IMR-90 (cell line): ENCODE data around the gene APC2. TPM values are rescaled to one million over a fixed set of nuclear protein-coding genes. Genes with fewer than 3 reads are reported as not detected.

Experiments used
- ATAC-seq: fragments of 200-7000 bp; cut with Tn5 transposase; 2 replicates; pipeline ENCODE4 v1.9.1; 2020; ENCODE audit warnings: low read depth, mild to moderate bottlenecking, moderate library complexity
- BruUV-seq: library from RNA; stranded (reverse); fragments of 400-500 nt; replicated peaks from 2 replicates; lab custom pipeline; 2021; lab: Mats Ljungman, UMichigan
- CTCF ChIA-PET: fragments of 300-600 bp; formaldehyde crosslinking; extraction: SDS; loops from one replicate; lab custom pipeline; 2021; ENCODE audit warnings: antibody characterized with exemption; lab: Yijun Ruan, JAX
- POLR2A ChIA-PET: fragments of 300-600 bp; sonication (Branson Sonifier 250); formaldehyde crosslinking; loops from one replicate; lab custom pipeline; 2022; ENCODE audit warnings: antibody characterized with exemption; ENCODE audit not compliant: unreplicated experiment; lab: Charles Lee
- DNase-seq: peaks from one replicate; pipeline ENCODE4 v3.0.0; 2013
- H2AFZ ChIP-seq: replicated peaks from 2 replicates; pipeline ENCODE3; 2013; ENCODE audit warnings: low read length, mild to moderate bottlenecking; ENCODE audit not compliant: poor library complexity
- H2AK5ac ChIP-seq: 2 replicates; pipeline ENCODE4 v1.6.1; 2013; ENCODE audit warnings: low read depth, low read length, inconsistent platforms
- H2AK9ac ChIP-seq: replicated peaks from 2 replicates; pipeline ENCODE3; 2013; ENCODE audit warnings: mild to moderate bottlenecking, low read depth, low read length, moderate library complexity; ENCODE audit not compliant: poor library complexity
- H2BK120ac ChIP-seq: 2 replicates; pipeline ENCODE4 v1.6.1; 2013; ENCODE audit warnings: low read depth, low read length, inconsistent platforms
- H2BK15ac ChIP-seq: 3 replicates; pipeline ENCODE4 v1.6.1; 2013; ENCODE audit warnings: low read depth, low read length, inconsistent platforms
- H2BK20ac ChIP-seq: 2 replicates; pipeline ENCODE4 v1.6.1; 2013; ENCODE audit warnings: low read depth, mild to moderate bottlenecking, inconsistent platforms, low read length, moderate library complexity
- H2BK5ac ChIP-seq: 2 replicates; pipeline ENCODE4 v1.6.1; 2013; ENCODE audit warnings: mild to moderate bottlenecking, low read depth, low read length, inconsistent platforms; ENCODE audit not compliant: poor library complexity, severe bottlenecking
- H3K14ac ChIP-seq: replicated peaks from 2 replicates; pipeline ENCODE4 v1.6.1; 2013; ENCODE audit warnings: low read depth, low read length, inconsistent platforms
- H3K18ac ChIP-seq: 2 replicates; pipeline ENCODE4 v1.6.1; 2013; ENCODE audit warnings: low read depth, low read length, control low read depth
- H3K23ac ChIP-seq: 2 replicates; pipeline ENCODE4 v1.6.1; 2013; ENCODE audit warnings: low read depth, low read length, inconsistent platforms
- H3K27ac ChIP-seq: 2 replicates; pipeline ENCODE4 v1.5.1; 2013; ENCODE audit warnings: mild to moderate bottlenecking, control low read depth, low read length; ENCODE audit not compliant: insufficient read depth
- H3K27me3 ChIP-seq: 2 replicates; pipeline ENCODE4 v1.6.1; 2013; ENCODE audit warnings: low read length; ENCODE audit not compliant: control insufficient read depth, insufficient read depth
- H3K36me3 ChIP-seq: 2 replicates; pipeline ENCODE4 v1.6.1; 2013; ENCODE audit warnings: low read length, mixed read lengths; ENCODE audit not compliant: control insufficient read depth, insufficient read depth
- H3K4ac ChIP-seq: 2 replicates; pipeline ENCODE4 v1.6.1; 2013; ENCODE audit warnings: low read depth, low read length, inconsistent platforms
- H3K4me1 ChIP-seq: 2 replicates; pipeline ENCODE4 v1.6.1; 2013; ENCODE audit warnings: low read length, mixed read lengths; ENCODE audit not compliant: control insufficient read depth, insufficient read depth
- H3K4me2 ChIP-seq: 2 replicates; pipeline ENCODE4 v1.6.1; 2013; ENCODE audit warnings: low read depth, mild to moderate bottlenecking, control low read depth, low read length, moderate library complexity
- H3K4me3 ChIP-seq: 2 replicates; pipeline ENCODE4 v1.5.1; 2013; ENCODE audit warnings: low read depth, mild to moderate bottlenecking, control low read depth, low read length, moderate library complexity; ENCODE audit not compliant: insufficient read depth
- H3K56ac ChIP-seq: 2 replicates; pipeline ENCODE4 v1.6.1; 2013; ENCODE audit warnings: low read length, inconsistent platforms; ENCODE audit not compliant: insufficient read depth; ENCODE audit errors: extremely low read depth
- H3K79me1 ChIP-seq, 2 experiments: 2 replicates each; pipeline ENCODE4 v1.6.1; 2013; ENCODE audit warnings: low read length in 2 of 2, inconsistent platforms in 1 of 2, low read depth in 1 of 2
- H3K9ac ChIP-seq: 2 replicates; pipeline ENCODE4 v1.6.1; 2013; ENCODE audit warnings: low read depth, low read length, control low read depth
- H3K9me1 ChIP-seq: 2 replicates; pipeline ENCODE4 v1.6.1; 2013; ENCODE audit warnings: low read length, inconsistent platforms; ENCODE audit not compliant: insufficient read depth
- H3K9me3 ChIP-seq: 2 replicates; pipeline ENCODE4 v1.6.1; 2013; ENCODE audit warnings: low read length; ENCODE audit not compliant: control insufficient read depth, insufficient read depth
- H4K20me1 ChIP-seq: 2 replicates; pipeline ENCODE4 v1.6.1; 2013; ENCODE audit warnings: low read length, inconsistent platforms; ENCODE audit not compliant: insufficient read depth
- H4K5ac ChIP-seq: 2 replicates; pipeline ENCODE4 v1.6.1; 2013; ENCODE audit warnings: mild to moderate bottlenecking, low read depth, low read length, control low read depth
- H4K8ac ChIP-seq, 2 experiments: 2 replicates each; pipeline ENCODE4 v1.6.1; 2013; ENCODE audit warnings: low read depth in 2 of 2, low read length in 2 of 2, control low read depth in 1 of 2, inconsistent platforms in 1 of 2
- H4K91ac ChIP-seq: 2 replicates; pipeline ENCODE4 v1.6.1; 2013; ENCODE audit warnings: low read depth, low read length, inconsistent platforms; ENCODE audit not compliant: insufficient read depth
- BHLHE40 ChIP-seq: fragments of 150-350 bp; IDR thresholded peaks from 2 replicates; pipeline ENCODE4 v1.6.1; 2016; ENCODE audit warnings: mild to moderate bottlenecking, low read depth, low read length
- CEBPB ChIP-seq: IDR thresholded peaks from 2 replicates; pipeline ENCODE4 v1.6.1; 2012; ENCODE audit warnings: low read depth, low read length, improper control_type of control experiment
- CTCF ChIP-seq: conservative IDR thresholded peaks from 2 replicates; pipeline ENCODE4 v1.5.1; 2012; ENCODE audit warnings: mild to moderate bottlenecking, low read depth, low read length, improper control_type of control experiment
- NFE2L2 ChIP-seq: fragments of 150-350 bp; IDR thresholded peaks from 2 replicates; pipeline ENCODE4 v1.6.1; 2016; ENCODE audit warnings: low read depth, mild to moderate bottlenecking, low read length
- RAD21 ChIP-seq: IDR thresholded peaks from 2 replicates; pipeline ENCODE4 v1.6.1; 2012; ENCODE audit warnings: low read length, improper control_type of control experiment
- RCOR1 ChIP-seq: IDR thresholded peaks from 2 replicates; pipeline ENCODE4 v1.6.1; 2012; ENCODE audit warnings: mild to moderate bottlenecking, low read length, improper control_type of control experiment; ENCODE audit not compliant: insufficient replicate concordance
- RFX5 ChIP-seq: IDR thresholded peaks from 2 replicates; pipeline ENCODE4 v1.8.0; 2012; ENCODE audit warnings: low read depth, mild to moderate bottlenecking, low read length, moderate library complexity
- USF2 ChIP-seq: fragments of 150-350 bp; IDR thresholded peaks from 2 replicates; pipeline ENCODE4 v1.6.1; 2017; ENCODE audit warnings: mild to moderate bottlenecking, antibody characterized with exemption, low read length, low read depth
- WGBS, 2 experiments: methylation state at CpG; one replicate each; pipeline versions ENCODE4 v1.1.5 to v1.1.7; 2013; ENCODE audit warnings: missing lambda C conversion rate in 2 of 2; ENCODE audit not compliant: insufficient read length in 1 of 2; ENCODE audit errors: extremely low coverage in 2 of 2; 5-methylcytosine and 5-hydroxymethylcytosine counted together
- dilution Hi-C: fragments of 300-500 bp; cut with HindIII; formaldehyde crosslinking; loops from one replicate; pipeline ENCODE4 v1.14.3; 2018; ENCODE audit warnings: low sequenced_read_pairs; ENCODE audit not compliant: unreplicated experiment
- in situ Hi-C: fragments of 300-500 bp; cut with MboI; formaldehyde crosslinking; loops from 3 replicates; pipeline ENCODE4 v1.14.3; 2019; ENCODE audit warnings: low sequenced_read_pairs, inconsistent platforms, mixed read lengths
- intact Hi-C: fragments of 100-400 bp; cut with micrococcal nuclease; formaldehyde crosslinking; loops from 2 replicates; pipeline ENCODE4 v1.10.0; 2022
- polyA plus RNA-seq, 3 experiments: library from polyadenylated mRNA; depleted of rRNA; stranded (reverse); fragments of >200 nt; gene quantifications; 2 replicates each; pipeline ENCODE4 v1.2.3, GENCODE V29; 2012; ENCODE audit warnings: low replicate concordance in 1 of 3
- total RNA-seq: library from RNA; depleted of rRNA; stranded (reverse); fragments of >200 nt; gene quantifications from 2 replicates; pipeline ENCODE4 v1.2.3, GENCODE V29; 2012

APC2 gene
- total and polyA plus RNA-seq, 2 of the 4 experiments (the other 2 are of a cell fraction) = 0.36 to 0.41 TPM

- no peak for TF ChIP-seq RAD21
Observed at GRCh38 chr19:1509602-1510441, 59.9 kb downstream of the APC2 start (continued).

- Histone ChIP-seq H3K18ac (no peak overlapping the region), H2BK120ac (no peak overlapping the region), H3K14ac (no peak overlapping the region), H2BK5ac (no peak overlapping the region), H3K9me1 (no peaks in the 10 kb centered on the region; the same call in 1 of the 2 replicates), H3K27me3 (no peaks in the 10 kb centered on the region), H2AFZ (no peak overlapping the region), H3K36me3 (peaks cover 11% of the 10 kb centered on the region; the same call in 1 of the 2 replicates), H2AK9ac (no peak overlapping the region), H3K23ac (no peak overlapping the region), H4K91ac (no peak overlapping the region), H3K27ac (no peak overlapping the region), H2BK20ac (no peak overlapping the region), H4K8ac (no peak overlapping the region), H3K4ac (no peak overlapping the region), H3K4me2 (no peak overlapping the region), H3K4me3 (no peak overlapping the region), H3K4me1 (peaks cover 6% of the 10 kb centered on the region), H3K9me3 (no peaks in the 10 kb centered on the region), H2BK15ac (no peak overlapping the region), H4K5ac (no peak overlapping the region), H3K79me1 (peaks cover 4 to 15% of the 10 kb centered on the region in 2 experiments; a peak in 1 of 4 replicates), H4K20me1 (peaks cover 6% of the 10 kb centered on the region; the same call in 1 of the 2 replicates), H3K9ac (no peak overlapping the region), H3K56ac (no peak overlapping the region), H2AK5ac (peak overlapping the region; percentile 43; the same call in 1 of the 2 replicates)
- no TSS peak for BruUV-seq
- in situ Hi-C loops = no loop called here
- WGBS, 2 experiments = 42% methylated on average over 9 of the region's 25 CpGs; no CpG with 5 or more reads in 1 of the 2 experiments
- intact Hi-C loops = no loop called here
- TF ChIP-seq CEBPB = no peak
- TF ChIP-seq RFX5 = no peak
- no peak for TF ChIP-seq RCOR1
- TF ChIP-seq USF2 = no peak
- TF ChIP-seq NFE2L2 = no peak
- TF ChIP-seq CTCF = no peak
- TF ChIP-seq BHLHE40 = no peak
- TF ChIP-seq RAD21 = no peak
- POLR2A ChIA-PET = no interaction called here
- DNase-seq (no peak), ATAC-seq (no peak)
- CTCF ChIA-PET = no interaction called here
- dilution Hi-C loops = no loop called here
Observed at GRCh38 chr19:1510442-1510806, 60.5 kb downstream of the APC2 start.
